Inflammatory macrophage treated with lipopolysaccharide for 4 hours (primary cell): ENCODE measurements around the gene PRPF19.
"Not testable (repeated sequence)": the region's sequence is repeated elsewhere in the genome, so short reads cannot be mapped to it uniquely, and the experiment has no call there.

ENCODE experiments used
- DNase-seq: peaks from one replicate; pipeline ENCODE4 v3.0.0-alpha.2; 2020

The PRPF19 gene

DNA sequence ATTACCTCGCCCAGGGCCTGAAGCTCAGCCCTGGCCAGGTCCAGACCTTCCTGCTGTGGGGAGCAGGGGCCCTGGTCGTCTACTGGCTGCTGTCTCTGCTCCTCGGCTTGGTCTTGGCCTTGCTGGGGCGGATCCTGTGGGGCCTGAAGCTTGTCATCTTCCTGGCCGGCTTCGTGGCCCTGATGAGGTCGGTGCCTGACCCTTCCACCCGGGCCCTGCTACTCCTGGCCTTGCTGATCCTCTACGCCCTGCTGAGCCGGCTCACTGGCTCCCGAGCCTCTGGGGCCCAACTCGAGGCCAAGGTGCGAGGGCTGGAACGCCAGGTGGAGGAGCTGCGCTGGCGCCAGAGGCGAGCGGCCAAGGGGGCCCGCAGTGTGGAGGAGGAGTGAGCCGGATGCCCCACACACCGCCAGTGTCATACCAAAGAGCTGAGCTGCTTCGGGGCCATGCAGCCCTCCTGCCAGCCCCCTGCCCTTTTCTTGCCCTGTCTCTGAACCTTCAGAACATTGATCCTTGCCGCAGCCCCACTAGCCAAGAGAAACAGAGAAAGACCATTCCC is 15.5 kb upstream of the PRPF19 start:
- no peak for DNase-seq

DNA sequence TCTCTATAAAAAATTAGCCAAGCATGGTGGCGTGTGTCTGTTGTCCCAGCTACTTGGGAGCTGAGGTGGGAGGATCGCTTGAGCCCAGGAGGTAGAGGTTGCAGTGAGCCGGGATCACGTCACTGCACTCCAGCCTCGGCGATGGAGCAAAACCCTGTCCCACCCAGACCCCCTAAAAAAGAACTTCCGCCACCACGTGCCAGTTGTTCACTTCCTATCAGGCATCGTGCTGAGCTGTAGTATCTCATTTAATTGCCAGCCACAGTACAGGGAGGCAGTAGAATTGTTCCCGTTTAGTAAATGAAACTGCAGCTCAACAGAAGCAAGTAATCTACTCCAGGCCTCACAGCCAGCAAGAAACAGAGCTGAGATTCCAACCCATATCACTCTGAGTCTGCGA is 14.9 kb upstream of the PRPF19 start:
- no peak for DNase-seq

DNA sequence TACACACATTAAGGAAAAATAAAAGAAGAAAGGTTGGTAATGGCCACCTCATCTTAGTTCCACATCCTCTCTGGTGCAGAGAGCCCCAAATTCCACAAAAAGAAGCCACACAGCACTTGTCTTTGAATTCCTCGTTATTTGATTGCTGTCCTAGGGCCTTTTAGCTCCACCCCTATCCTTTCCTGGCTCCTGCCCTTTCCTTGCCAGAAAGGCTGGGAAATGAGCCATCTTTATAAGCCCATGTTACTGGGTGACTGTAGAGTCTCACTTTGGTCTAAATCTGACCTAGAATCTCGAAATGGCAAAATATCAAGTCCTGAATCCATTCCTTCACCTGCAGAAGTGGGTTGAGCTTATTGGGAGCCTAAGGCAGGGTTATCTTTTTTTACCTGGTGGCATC is 13.6 kb upstream of the PRPF19 start:
- no peak for DNase-seq

DNA sequence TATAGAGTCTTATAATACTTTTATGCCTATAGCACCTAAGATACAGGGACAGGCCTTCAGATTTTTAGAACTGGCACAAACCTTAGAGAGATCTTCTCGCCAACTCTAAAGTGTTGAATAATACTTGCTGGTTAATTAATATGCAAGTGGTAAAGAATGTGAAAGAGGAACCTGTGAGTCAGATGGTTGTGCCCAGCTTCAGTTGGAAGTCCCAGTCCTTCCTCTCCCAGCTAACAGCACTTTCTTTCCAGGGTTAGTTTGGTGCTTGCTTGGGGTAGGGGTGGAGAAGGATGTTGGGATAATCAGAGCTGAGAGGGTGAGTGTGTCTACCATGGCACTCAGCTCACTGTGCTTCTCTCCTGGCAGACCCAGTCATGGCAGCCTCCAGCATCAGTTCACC is 12.9 kb upstream of the PRPF19 start:
- DNase-seq: peak; percentile 81

DNA sequence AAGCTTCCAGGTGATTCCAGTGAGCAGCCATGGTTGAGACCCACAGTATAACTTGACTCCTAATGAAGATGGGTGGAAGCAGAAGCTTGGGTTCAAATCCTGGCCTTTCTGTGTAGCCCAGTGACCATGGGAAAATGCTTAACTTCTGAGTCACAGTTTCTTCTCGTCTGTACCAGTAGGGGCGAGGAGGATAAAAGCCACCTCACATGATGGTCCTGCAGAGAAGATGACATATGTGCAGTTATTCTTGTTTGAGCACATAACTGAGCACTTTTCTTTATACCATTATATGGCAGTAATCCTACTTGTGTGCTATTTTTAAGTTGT is 12.5 kb upstream of the PRPF19 start:
- DNase-seq: peak; percentile 47

DNA sequence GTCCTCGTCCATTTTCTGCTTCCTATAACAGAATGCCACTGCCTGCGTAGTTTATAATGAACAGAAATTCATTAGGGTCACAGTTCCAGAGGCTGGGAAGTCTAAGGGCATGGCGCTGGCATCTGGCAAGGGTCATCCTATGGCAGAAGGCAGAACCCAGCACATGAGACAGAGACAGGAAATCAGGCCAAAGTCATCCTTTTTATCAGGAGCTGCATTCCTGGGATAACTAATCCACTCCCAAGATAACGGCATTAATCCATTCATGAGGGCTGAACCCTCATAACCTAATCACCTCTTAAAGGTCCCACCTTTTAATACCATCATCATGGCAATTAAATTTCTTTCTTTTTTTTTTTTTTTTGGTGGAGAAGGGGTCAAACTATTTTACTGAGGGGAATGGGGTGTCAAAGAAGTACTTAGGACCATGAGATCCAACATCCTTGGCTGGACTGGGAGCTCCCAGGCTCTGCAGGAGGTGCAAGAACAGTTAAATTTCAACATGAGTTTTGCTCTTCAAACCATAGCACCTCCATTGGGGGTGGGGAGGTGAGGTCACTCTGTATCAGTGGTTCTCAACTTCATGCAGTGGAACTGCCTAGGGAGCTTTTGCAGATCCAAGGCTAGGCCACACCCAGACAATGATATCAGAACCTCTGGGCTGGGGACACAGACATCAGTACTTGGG is 12.0 kb upstream of the PRPF19 start:
- no peak for DNase-seq

DNA sequence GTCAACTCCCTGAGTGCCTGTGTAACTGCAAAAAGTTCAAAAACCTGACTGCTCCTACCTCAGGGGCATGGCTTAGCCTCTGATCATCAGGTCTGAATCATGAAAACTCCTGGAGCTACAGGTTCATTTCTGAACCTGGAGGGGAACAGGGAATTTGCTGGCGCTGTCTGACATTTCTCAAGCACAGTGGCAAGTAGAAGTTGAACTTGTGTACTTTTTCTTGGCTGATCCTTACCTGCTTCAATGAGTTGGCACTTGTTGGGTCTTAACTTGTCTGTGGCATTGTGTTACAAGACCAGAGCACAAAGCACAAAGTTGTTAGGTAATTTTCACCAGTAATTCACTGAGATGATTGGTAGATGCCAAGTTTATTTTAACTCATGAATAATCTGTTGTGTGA is 10.9 kb upstream of the PRPF19 start:
- no peak for DNase-seq

DNA sequence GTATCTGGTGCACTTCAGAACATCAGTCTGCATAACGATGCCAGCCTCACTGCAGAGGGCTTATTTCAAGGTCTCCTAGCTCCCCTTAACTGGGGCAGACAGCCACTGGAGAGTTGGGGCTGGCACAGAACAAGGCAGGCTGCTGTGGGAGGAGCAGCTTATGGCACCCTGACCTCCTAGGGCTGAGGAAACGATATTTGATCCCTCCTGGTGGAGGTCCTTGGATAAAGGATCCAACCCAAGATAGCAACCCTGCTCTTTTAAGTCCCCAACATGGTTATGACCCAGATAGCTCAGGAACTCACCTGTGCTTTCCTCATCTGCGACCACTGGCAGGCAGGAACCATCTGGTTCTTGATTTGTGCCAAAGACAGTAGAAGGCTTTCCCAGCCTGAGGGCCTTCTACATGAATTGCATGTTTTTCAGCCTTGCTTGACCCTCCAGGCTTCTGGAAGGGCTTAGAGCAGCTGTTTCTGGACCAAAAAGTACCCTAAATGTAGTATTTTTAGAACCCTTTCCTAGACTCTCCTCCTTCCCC is 10.4 kb upstream of the PRPF19 start:
- no peak for DNase-seq

DNA sequence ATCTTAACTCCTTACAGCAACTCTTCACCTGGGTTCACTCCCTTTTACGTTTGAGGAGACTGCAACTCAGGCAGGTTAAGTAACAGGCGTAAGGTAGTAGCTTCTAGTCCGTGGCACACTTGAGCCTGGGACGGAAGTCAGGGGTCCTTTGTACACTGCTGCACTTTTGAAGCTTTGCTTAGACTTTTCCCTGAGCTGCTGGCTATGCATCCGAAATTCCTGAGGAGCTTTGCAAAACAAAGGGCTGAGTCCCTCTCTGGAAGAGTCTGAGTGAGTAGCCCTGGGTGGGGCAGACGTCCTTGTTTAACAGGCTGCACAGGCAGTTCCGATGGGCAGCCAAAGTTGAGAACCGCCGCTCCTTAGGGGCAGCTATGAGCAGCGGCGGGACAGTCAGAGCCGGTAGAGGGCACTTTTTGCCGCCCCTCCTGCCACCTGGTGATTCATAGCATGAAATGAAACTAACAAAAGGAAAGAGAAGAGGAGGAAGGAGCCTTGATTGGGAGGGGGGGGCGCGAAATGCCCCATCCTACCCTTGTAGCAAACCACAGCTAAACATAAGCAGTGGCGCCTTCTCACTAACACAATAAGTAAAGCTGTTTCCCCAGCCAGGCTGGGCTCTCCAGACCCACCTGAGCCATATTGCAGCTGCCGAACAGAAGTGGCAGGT is 9.0 kb upstream of the PRPF19 start:
- peak; percentile 68 for DNase-seq

DNA sequence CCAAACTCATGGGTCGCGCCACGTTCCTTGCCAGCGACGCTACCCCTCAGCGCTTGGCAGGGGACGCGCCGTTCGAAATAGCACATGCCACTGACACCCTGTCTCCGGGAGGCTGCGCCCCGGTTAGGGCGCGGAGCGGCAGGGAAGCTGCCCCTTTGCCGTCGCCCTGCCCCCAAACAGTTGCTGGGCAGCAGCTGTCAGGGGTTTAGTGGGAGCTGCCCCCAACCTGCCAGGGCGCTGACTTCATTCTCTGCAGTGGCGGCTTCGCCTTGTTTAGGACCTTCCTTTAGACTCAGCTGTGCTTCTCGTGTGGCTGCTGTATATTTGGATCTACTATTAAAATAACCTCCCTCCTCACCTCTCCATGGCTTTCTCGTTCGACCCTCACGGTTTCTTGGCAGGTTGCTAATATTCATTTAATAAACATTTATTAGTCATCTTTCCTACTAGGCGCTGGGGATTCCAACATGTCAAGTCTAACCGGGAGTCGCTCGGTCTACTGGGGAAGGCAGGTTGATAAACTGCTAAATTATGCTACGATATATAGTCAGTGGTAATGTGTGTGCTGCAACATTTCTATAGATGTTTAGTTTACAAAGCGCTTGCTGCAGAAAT is 8.4 kb upstream of the PRPF19 start:
- DNase-seq: no peak

DNA sequence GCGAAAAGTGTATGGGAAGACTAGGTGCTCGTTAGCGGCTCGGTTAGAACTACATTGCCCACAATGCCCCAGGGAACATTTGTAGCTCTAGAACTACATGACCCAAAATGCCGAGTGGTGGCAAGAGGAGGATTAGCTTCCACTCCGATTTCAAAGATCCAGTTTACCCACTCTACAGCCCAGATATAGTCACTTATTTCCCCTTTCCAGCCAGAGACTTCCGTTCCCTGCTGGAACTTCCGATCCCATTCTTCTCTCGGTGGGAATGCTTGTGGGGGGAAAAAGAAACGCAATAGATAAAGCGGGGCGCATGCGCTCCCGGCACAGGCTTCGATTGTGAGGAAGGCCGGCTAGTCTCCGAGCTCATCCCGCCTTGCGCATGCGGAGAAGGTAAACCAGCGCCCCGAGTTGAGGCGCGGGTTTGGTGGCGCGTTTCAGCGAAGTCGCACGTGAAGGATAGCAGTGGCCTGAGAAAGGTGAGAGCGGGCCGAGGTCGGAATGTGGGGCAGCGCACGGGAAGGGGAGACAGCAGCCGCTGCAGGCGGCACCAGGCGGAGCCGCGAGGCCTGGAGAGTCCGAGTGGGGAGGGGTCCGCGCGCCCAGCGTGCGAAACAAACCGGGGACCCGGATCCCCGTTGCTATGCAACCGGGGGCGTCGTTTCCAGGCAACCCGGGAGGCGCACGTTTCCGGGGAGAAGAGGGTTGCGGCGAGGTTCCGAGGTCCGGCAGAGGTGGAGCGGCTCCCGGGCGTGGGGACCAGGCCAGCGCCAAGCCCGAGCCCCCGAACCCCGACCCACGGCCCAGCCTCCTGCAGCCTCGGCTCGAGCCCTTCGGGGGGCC is 7.6 kb upstream of the PRPF19 start, which contains the start of gene TMEM109:
TSS of gene TMEM109 (plus strand) at position 366 of the 840 bp plus-strand sequence. CDS start 5,536 bp downstream, outside the sequence.
- peak; percentile 83 for DNase-seq

DNA sequence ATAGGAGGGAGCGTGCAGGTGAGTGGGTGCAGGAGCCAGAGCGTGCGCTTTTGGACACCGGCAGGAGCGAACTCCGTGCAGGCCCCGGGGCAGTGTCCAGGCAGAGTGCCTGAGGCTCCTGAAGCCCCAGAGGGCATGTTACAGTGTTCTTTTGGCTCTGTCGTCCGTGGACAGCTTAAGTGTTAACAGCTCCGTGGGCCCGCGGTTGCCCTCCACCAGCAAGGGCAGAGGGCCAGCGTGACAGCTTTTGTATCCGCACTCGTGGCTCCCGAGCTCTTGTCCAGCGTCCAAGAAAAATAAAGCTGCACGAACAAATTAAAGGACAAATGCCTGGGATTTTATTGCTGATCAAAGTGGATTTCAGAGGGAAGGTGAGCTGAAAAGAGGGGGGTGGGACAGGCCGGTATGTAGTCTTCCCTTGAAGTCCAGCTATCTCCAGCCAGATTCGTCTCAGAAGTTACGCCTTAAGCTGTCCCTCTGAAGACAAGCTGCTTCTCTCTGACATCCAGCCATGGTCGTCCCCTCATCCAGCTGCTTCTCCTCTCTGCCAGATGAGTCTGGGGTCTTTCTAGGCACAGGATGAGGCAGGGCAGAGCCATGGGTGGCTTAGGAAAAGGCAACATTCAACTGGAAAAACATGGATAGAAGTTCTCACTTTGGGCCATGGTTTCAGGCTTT is 6.6 kb upstream of the PRPF19 start:
- no peak for DNase-seq

DNA sequence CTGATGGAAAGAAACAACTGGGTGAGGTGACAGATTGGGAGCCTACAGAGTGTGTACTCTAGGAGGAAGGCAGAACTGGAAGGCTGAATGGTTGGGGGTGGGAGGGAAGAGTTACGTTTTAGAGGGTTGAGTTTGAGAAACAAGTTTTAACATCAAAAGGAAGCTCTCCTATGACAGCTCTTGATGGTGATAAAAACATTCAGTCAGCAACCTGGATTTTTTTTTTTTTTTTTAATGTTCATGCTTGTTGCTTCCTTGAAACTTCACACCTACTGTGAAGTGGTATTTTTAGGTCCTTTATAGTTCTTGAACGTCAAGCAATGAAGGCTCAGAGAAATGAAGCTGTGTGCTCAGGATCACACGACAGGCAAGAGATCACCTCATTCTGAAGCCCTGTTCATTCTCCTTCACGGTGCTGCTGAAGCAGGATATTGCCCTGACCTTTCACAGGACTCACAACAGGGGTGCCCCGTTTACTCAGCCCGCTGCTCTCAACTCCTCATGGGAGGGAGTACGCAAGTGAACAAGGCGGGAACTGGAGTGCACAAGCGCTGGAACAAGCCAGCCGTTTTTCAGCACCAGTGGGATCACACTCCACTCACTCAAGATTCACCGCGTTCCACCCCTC is 6.0 kb upstream of the PRPF19 start:
- DNase-seq: no peak

DNA sequence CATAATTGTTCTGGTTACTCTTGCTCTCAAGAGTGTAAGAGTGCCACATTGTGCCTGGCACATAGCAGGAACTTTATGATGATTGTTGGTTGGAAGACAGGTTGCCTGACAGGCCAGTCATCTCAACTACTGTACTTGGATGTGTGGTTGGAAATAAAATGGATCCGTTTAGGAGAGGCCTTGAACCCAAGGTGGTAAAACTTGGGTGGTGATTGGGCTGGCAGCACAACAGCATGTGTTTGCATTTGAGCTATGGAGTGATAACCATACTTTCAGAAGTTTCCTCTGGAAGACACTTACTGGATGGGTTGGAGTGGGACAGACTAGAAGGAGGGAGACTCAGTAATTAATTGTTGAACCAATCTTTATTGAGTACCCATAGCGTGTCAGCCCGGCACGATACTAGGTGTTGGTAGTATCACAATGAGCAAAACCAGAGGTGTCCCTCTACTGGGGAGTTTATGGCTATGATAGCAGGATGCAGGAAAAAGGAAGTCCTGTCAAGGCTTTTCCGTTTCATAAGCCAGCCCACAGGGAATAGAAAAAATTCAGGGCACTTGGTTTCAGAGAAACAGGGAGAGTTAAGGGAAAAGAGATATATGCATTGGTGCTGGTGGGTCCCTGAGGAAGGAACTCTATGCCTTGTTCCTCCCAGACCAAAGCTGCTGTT is 4.5 kb upstream of the PRPF19 start:
- peak; percentile 57 for DNase-seq

DNA sequence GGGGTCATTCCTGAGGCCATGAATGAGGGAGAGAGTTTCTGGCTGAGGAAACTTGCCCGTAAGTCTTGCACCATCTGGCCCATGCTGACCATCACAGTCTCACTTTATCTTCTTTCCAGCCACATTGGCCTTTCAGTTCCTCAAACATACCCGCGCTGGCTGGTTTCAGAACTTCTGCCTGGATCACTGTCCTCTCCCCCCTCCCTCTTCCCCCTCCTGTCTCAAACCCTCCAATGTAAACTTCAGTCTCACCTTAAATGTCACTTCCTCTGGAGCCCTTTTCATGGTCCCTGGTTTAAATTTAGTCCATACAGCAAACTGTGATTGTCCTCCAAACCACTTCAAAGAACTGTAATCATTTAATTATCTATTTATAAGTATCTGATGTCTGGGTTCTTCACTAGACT is 3.9 kb upstream of the PRPF19 start:
- peak; percentile 84 for DNase-seq

DNA sequence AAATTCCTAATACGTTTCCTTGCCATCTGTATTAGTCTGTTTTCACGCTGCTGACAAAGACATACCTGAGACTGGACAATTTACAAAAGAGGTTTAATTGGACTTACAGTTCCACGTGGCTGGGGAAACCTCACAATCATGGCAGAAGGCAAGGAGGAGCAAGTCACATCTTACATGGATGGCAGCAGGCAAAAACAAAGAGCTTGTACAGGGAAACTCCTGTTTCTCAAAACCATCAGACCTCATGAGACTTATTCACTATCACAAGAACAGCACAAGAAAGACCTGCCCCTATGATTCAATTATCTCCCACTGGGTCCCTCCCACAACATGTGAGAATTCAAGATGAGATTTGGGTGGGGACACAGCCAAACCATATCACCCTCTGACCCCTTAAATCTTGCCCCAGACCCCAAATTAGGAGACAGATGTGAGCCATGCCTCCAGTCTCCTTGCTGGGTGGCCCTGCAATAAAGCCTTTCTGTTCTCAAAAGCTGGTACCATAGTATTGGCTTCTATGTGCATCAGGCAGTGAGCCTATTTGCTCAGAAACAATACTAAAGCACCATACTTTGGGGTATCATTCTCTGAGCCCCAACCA is 3.4 kb upstream of the PRPF19 start:
- DNase-seq: not testable (repeated sequence)

DNA sequence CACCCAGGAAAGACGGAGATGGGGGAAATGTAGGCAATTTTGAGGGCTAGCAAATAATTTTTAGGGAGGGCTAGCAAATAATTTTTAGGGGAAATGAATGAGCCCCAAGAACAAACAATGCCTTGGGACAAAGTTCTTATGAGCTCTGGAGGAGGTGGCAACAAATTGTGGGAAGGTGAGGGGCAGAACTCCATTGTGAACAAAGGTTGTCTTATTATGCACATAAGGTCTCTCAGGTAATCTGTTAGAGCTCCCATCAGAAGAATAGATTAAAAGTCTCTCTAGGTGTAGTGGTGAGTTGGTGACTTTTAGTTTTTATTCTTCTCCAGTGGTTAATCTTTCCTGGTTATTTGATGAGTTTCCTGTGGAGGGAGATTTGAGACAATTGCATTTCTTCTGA is 2.4 kb upstream of the PRPF19 start:
- DNase-seq: no peak

DNA sequence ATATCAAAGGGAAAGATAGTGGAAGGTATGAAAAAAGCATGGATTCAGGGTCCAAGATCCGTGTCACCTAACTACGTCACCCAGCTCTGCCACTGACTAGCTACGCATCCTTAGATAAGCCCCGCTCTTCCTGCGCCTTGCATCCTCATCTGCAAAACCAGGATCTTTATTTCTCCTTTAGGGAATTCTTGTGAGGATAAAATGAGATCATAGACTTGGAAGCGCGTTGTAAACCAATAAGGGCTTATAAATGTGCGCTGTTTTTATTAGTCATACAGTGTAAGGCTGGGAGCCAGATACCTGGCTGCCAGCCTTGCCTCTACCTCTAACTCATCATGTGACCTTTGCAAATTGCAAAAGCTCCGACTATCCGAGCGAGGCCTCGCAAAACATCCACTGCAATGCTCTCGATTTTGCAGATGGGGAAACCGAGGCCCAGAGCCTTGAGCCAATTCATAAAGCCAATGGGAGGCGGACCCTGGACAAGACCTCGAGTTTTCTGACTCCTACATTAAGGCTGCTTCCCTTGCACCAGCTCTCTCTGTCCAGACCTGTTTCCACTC is 753 bp downstream of the PRPF19 start:
- DNase-seq: no peak

DNA sequence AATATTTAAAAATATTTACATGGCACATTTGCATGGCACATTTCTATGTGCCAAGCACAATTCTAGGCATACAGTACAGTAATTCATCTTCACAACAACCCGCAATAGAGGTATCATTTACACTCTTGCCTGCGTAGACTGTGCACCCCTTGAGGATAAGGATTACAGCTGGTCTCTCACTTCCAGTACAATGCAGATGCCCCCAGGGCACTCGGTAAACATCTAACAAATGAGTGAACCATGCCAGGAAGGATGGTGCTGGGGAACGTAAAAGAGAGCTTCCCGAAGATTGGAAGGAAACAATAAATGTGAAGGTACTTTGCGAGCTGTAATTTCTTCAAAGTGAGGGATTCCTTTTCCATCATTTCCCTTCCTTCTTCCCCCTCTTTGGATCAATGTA is 1.3 kb downstream of the PRPF19 start:
- no peak for DNase-seq

DNA sequence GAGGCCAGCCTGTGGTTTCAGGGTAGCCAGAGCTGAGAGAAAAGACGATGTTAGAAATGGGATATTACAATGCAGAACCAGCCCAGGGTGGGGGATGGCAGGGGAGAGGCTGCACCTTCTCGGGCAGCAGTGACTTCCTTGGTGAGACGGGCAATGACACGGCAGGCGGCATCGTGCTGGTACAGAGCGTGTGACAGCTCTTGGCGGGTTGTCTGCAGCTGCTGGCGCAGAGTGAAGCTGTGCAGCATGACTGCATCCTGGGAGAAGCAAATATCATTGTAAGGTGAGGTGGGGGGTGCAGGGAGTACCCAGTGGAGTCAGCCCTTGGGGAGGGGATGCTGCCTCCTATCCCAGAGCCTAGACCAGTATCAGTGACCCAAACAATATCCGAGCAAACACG is 3.8 kb downstream of the PRPF19 start:
- no peak for DNase-seq
